HCT116 (cell line): ENCODE results near the gene TEAD2. TPM values are rescaled to one million over a fixed set of nuclear protein-coding genes. Genes with fewer than 3 reads are reported as not detected.

Experiments
- ATAC-seq: fragments of 200-7000 bp; cut with Tn5 transposase; 2 replicates; pipeline ENCODE4 v1.9.1; 2020; ENCODE audit warnings: mild to moderate bottlenecking, moderate library complexity
- BruUV-seq: library from RNA; stranded (reverse); fragments of 400-500 nt; replicated peaks from 2 replicates; lab custom pipeline; 2021; lab: Mats Ljungman, UMichigan
- CTCF ChIA-PET: fragments of 300-600 bp; sonication (Branson Sonifier 250); formaldehyde crosslinking; loops from one replicate; lab custom pipeline; 2021; ENCODE audit warnings: antibody characterized with exemption; lab: Charles Lee
- POLR2A ChIA-PET: fragments of 300-600, 350-600 bp; sonication (Branson Sonifier 250); formaldehyde crosslinking; loops from one replicate; lab custom pipeline; 2021; ENCODE audit warnings: antibody characterized with exemption; lab: Charles Lee
- RAD21 ChIA-PET, 2 experiments: fragments of 300-600 bp; sonication (Branson Sonifier 250); formaldehyde crosslinking; loops; one replicate each; lab custom pipeline; 2023; ENCODE audit warnings: low total read pairs in 2 of 2; ENCODE audit not compliant: uncharacterized antibody in 2 of 2, unreplicated experiment in 2 of 2, low non-redundant PET in 1 of 2; lab: Charles Lee
- DNase-seq: peaks from one replicate; pipeline ENCODE4 v3.0.0-alpha.2; 2010; ENCODE audit warnings: low read depth, low spot score
- H2AFZ ChIP-seq: fragments of 200-600 bp; shearing (Covaris generic), sonication (generic); 2 replicates; pipeline ENCODE4 v1.6.1; 2017; ENCODE audit warnings: low read depth, mixed run types, mixed read lengths, antibody characterized with exemption, low read length; ENCODE audit not compliant: poor library complexity, severe bottlenecking
- H3K27ac ChIP-seq: 2 replicates; pipeline ENCODE4 v1.5.1; 2012; ENCODE audit warnings: low read depth, low read length
- H3K27me3 ChIP-seq: fragments of 200-600 bp; sonication (generic); 2 replicates; pipeline ENCODE4 v1.6.1; 2016; ENCODE audit warnings: mixed run types, low read length, mixed read lengths; ENCODE audit not compliant: insufficient read depth
- H3K36me3 ChIP-seq, 2 experiments: fragments of 200-500 bp in 1 of 2; fragments of 200-600 bp in 1 of 2; sonication (Bioruptor generic) in 1 of 2; sonication (generic) in 1 of 2; 2 replicates each; pipeline versions ENCODE4 v1.5.1 to v1.6.1; 2014 to 2016; ENCODE audit warnings: low read length in 2 of 2, inconsistent platforms in 1 of 2, mixed read lengths in 1 of 2, mixed run types in 1 of 2; ENCODE audit not compliant: insufficient read depth in 2 of 2, control insufficient read depth in 1 of 2
- H3K4me1 ChIP-seq, 2 experiments: fragments of 200-600 bp in 1 of 2; sonication (generic) in 1 of 2; 2 replicates each; pipeline versions ENCODE4 v1.5.1 to v1.6.1; 2012 to 2017; ENCODE audit warnings: low read length in 2 of 2, inconsistent platforms in 1 of 2, mild to moderate bottlenecking in 1 of 2, mixed read lengths in 1 of 2, mixed run types in 1 of 2, moderate library complexity in 1 of 2; ENCODE audit not compliant: insufficient read depth in 2 of 2, control insufficient read depth in 1 of 2
- H3K4me2 ChIP-seq: fragments of 200-600 bp; sonication (generic); 2 replicates; pipeline ENCODE4 v1.6.1; 2017; ENCODE audit warnings: mixed run types, low read length, mixed read lengths
- H3K4me3 ChIP-seq, 2 experiments: fragments of 200-600 bp in 1 of 2; sonication (generic) in 1 of 2; replicated peaks in 1 of 2; 2 replicates each; pipeline ENCODE4 v1.5.1; 2011 to 2016; ENCODE audit warnings: low read length in 2 of 2, control low read depth in 1 of 2, low read depth in 1 of 2, mild to moderate bottlenecking in 1 of 2, mixed read lengths in 1 of 2, mixed run types in 1 of 2
- H3K79me2 ChIP-seq: fragments of 200-600 bp; sonication (generic); 2 replicates; pipeline ENCODE4 v1.6.1; 2017; ENCODE audit warnings: mild to moderate bottlenecking, mixed run types, low read length, moderate library complexity, mixed read lengths; ENCODE audit not compliant: insufficient read depth
- H3K9ac ChIP-seq: fragments of 200-600 bp; sonication (generic); 2 replicates; pipeline ENCODE4 v1.6.1; 2016; ENCODE audit warnings: low read length, mixed read lengths
- H3K9me2 ChIP-seq: fragments of 200-600 bp; sonication (generic), shearing (Covaris generic); 2 replicates; pipeline ENCODE4 v1.6.1; 2017; ENCODE audit warnings: mixed run types, mild to moderate bottlenecking, moderate library complexity; ENCODE audit not compliant: insufficient read depth
- H3K9me3 ChIP-seq, 2 experiments: fragments of 200-500 bp in 1 of 2; fragments of 200-600 bp in 1 of 2; sonication (Bioruptor generic) in 1 of 2; sonication (generic) in 1 of 2; 2 replicates each; pipeline ENCODE4 v1.6.1; 2014 to 2017; ENCODE audit warnings: low read length in 2 of 2, mixed read lengths in 2 of 2, inconsistent platforms in 1 of 2, low read depth in 1 of 2, mild to moderate bottlenecking in 1 of 2, mixed run types in 1 of 2, moderate library complexity in 1 of 2; ENCODE audit not compliant: control insufficient read depth in 1 of 2, insufficient read depth in 1 of 2
- H4K20me1 ChIP-seq: fragments of 200-600 bp; sonication (generic), shearing (Covaris generic); 2 replicates; pipeline ENCODE4 v1.6.1; 2017; ENCODE audit warnings: mixed run types, mild to moderate bottlenecking, moderate library complexity; ENCODE audit not compliant: insufficient read depth
- CBX3 ChIP-seq: IDR thresholded peaks from 2 replicates; pipeline ENCODE4 v1.6.1; 2012; ENCODE audit warnings: low read depth
- CEBPB ChIP-seq: IDR thresholded peaks from 2 replicates; pipeline ENCODE4 v1.6.1; 2012; ENCODE audit warnings: low read depth
- ELF1 ChIP-seq: IDR thresholded peaks from 2 replicates; pipeline ENCODE4 v1.6.1; 2012; ENCODE audit warnings: low read depth, borderline replicate concordance
- EZH2 ChIP-seq: fragments of 200-600 bp; sonication (generic); IDR thresholded peaks from 2 replicates; pipeline ENCODE4 v1.6.1; 2017; ENCODE audit warnings: antibody characterized with exemption, mixed run types
- EZH2phosphoT487 ChIP-seq: fragments of 200-600 bp; IDR thresholded peaks from 2 replicates; pipeline ENCODE4 v1.6.1; 2018; ENCODE audit warnings: antibody characterized with exemption, borderline replicate concordance
- FOSL1 ChIP-seq: IDR thresholded peaks from 2 replicates; pipeline ENCODE4 v1.6.1; 2012; ENCODE audit warnings: low read depth
- JUND ChIP-seq: IDR thresholded peaks from 2 replicates; pipeline ENCODE4 v1.6.1; 2012
- POLR2A ChIP-seq: IDR thresholded peaks from 2 replicates; pipeline ENCODE4 v1.7.0; 2011; ENCODE audit warnings: borderline replicate concordance; ENCODE audit not compliant: insufficient read depth, insufficient read length; ENCODE audit errors: extremely low read depth
- POLR2AphosphoS5 ChIP-seq: IDR thresholded peaks from 2 replicates; pipeline ENCODE4 v1.6.1; 2011; ENCODE audit warnings: mild to moderate bottlenecking, low read depth, low read length, moderate library complexity
- RAD21 ChIP-seq: IDR thresholded peaks from 2 replicates; pipeline ENCODE4 v1.6.1; 2012; ENCODE audit warnings: low read depth, mild to moderate bottlenecking
- SIN3A ChIP-seq: IDR thresholded peaks from 2 replicates; pipeline ENCODE4 v1.6.1; 2012; ENCODE audit warnings: low read depth
- SP1 ChIP-seq: IDR thresholded peaks from 2 replicates; pipeline ENCODE4 v1.6.1; 2012; ENCODE audit warnings: low read depth
- SRF ChIP-seq: IDR thresholded peaks from 2 replicates; pipeline ENCODE4 v1.6.1; 2012; ENCODE audit warnings: low read depth
- TCF7L2 ChIP-seq: IDR thresholded peaks from 2 replicates; pipeline ENCODE4 v1.7.0; 2011; ENCODE audit warnings: borderline replicate concordance, inconsistent platforms; ENCODE audit not compliant: insufficient read depth, insufficient read length; ENCODE audit errors: extremely low read depth
- YY1 ChIP-seq: IDR thresholded peaks from 2 replicates; pipeline ENCODE4 v1.6.1; 2011; ENCODE audit warnings: low read length, low read depth, moderate library complexity, mild to moderate bottlenecking; ENCODE audit not compliant: insufficient replicate concordance; ENCODE audit errors: extremely low read depth
- ZNF274 ChIP-seq: fragments of 200-500 bp; sonication (Bioruptor generic); IDR thresholded peaks from 2 replicates; pipeline ENCODE4 v1.6.1; 2014; ENCODE audit warnings: mild to moderate bottlenecking, low read depth, low read length, inconsistent platforms
- intact Hi-C: fragments of 100-400 bp; cut with micrococcal nuclease; formaldehyde crosslinking; loops from 2 replicates; pipeline ENCODE4 v1.10.0; 2022
- total RNA-seq: library from RNA; stranded (reverse); gene quantifications from one replicate; pipeline ENCODE4 v1.2.1, GENCODE V29; 2021; ENCODE audit not compliant: unreplicated experiment
- TF ChIP-seq, protein P1 (sequence below), 3 experiments: fragments of 200-600 bp in 1 of 3; sonication (generic) in 1 of 3; IDR thresholded peaks in 2 of 3; conservative IDR thresholded peaks in 1 of 3; 2 replicates each; pipeline ENCODE4 v1.5.1; 2012 to 2017; ENCODE audit warnings: low read depth in 2 of 3, low read length in 2 of 3, antibody characterized with exemption in 1 of 3, borderline replicate concordance in 1 of 3, control low read depth in 1 of 3, mild to moderate bottlenecking in 1 of 3, mixed read lengths in 1 of 3, mixed run types in 1 of 3, moderate library complexity in 1 of 3; ENCODE audit not compliant: insufficient read depth in 1 of 3
- TF ChIP-seq, protein P2 (sequence below): IDR thresholded peaks from 2 replicates; pipeline ENCODE4 v1.6.1; 2012; ENCODE audit warnings: low read depth
- TF ChIP-seq, protein P3 (sequence below): IDR thresholded peaks from 2 replicates; pipeline ENCODE4 v1.6.1; 2011; ENCODE audit warnings: mild to moderate bottlenecking, low read length, moderate library complexity; ENCODE audit not compliant: insufficient replicate concordance; ENCODE audit errors: extremely low read depth
- TF ChIP-seq, protein P4 (sequence below): IDR thresholded peaks from 2 replicates; pipeline ENCODE4 v1.6.1; 2012

TEAD2 gene
- total RNA-seq, 1 experiment from 2014 or later = 31.9 TPM

DNA sequence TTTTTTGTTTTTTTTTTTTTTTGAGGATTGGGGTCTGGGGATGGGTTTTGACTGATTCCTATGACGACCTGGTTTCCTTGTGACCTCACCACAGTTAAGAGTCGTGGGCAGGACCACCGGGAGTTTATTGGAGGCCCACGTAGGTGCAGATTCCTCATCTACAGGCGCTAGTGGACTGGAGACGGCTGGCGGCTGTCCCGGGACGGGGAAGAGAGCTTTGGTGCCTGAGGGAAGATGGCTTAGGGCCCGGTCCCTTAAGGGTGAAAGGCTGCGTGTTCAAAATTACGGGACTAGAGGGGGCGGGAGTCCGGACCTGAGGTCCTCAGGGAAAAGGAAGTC lies 682 bp upstream of the TEAD2 start:
- Histone ChIP-seq H3K9me3 (no peaks in the 10 kb centered on the region), H4K20me1 (no peaks in the 10 kb centered on the region), H2AFZ (peak overlapping the region; percentile 29), H3K79me2 (peaks cover 4% of the 10 kb centered on the region; the same call in 1 of the 2 replicates), H3K9ac (peak overlapping the region; percentile 97), H3K27me3 (no peaks in the 10 kb centered on the region), H3K9me2 (no peaks in the 10 kb centered on the region), H3K27ac (peak overlapping the region; percentile 94), H3K4me2 (peak overlapping the region; percentile 100), H3K36me3 (peaks cover 6 to 9% of the 10 kb centered on the region in 2 experiments; a peak in 3 of 4 replicates), H3K4me3 (peak overlapping the region; percentile 93), H3K4me1 (peaks cover 10 to 27% of the 10 kb centered on the region in 2 experiments)
- ChIA-PET POLR2A (interaction anchor here (0.5 to 1.7 kb wide), 4 partner anchors 12 to 521 kb away, joined by 3 to 14 read pairs (median 4); partner anchors contain the start of genes ALDH16A1 and RRAS), CTCF (interaction anchor here (0.8 to 1.1 kb wide), 4 partner anchors 21 to 430 kb away, joined by 3 to 4 read pairs (median 3); partner anchors contain the start of gene DHDH), RAD21 (interaction anchor here in 1 of 2 experiments (1.0 kb wide), 1 partner anchor 28 kb away, joined by 3 read pairs; no protein-coding TSS in a partner anchor)
- DNase-seq = no peak
- intact Hi-C loops = loop anchor here (1.0 kb wide), 1 partner anchor 80 kb away; no protein-coding TSS in a partner anchor
- TF ChIP-seq ZNF274 = no peak
- no peak for TF ChIP-seq EZH2
- no peak for TF ChIP-seq EZH2phosphoT487
- TF ChIP-seq, protein P1, sequence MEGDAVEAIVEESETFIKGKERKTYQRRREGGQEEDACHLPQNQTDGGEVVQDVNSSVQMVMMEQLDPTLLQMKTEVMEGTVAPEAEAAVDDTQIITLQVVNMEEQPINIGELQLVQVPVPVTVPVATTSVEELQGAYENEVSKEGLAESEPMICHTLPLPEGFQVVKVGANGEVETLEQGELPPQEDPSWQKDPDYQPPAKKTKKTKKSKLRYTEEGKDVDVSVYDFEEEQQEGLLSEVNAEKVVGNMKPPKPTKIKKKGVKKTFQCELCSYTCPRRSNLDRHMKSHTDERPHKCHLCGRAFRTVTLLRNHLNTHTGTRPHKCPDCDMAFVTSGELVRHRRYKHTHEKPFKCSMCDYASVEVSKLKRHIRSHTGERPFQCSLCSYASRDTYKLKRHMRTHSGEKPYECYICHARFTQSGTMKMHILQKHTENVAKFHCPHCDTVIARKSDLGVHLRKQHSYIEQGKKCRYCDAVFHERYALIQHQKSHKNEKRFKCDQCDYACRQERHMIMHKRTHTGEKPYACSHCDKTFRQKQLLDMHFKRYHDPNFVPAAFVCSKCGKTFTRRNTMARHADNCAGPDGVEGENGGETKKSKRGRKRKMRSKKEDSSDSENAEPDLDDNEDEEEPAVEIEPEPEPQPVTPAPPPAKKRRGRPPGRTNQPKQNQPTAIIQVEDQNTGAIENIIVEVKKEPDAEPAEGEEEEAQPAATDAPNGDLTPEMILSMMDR (IDR thresholded peaks at IDR 0.05 in 2 of 3, conservative IDR thresholded peaks at IDR 0.05 in 1 of 3; ENCODE audit: borderline replicate concordance in 1 of 3, insufficient read depth in 1 of 3, low read depth in 2 of 3, low read length in 2 of 3) = no peak
- no peak for TF ChIP-seq POLR2A
- no peak for TF ChIP-seq SP1
- TF ChIP-seq, protein P2, sequence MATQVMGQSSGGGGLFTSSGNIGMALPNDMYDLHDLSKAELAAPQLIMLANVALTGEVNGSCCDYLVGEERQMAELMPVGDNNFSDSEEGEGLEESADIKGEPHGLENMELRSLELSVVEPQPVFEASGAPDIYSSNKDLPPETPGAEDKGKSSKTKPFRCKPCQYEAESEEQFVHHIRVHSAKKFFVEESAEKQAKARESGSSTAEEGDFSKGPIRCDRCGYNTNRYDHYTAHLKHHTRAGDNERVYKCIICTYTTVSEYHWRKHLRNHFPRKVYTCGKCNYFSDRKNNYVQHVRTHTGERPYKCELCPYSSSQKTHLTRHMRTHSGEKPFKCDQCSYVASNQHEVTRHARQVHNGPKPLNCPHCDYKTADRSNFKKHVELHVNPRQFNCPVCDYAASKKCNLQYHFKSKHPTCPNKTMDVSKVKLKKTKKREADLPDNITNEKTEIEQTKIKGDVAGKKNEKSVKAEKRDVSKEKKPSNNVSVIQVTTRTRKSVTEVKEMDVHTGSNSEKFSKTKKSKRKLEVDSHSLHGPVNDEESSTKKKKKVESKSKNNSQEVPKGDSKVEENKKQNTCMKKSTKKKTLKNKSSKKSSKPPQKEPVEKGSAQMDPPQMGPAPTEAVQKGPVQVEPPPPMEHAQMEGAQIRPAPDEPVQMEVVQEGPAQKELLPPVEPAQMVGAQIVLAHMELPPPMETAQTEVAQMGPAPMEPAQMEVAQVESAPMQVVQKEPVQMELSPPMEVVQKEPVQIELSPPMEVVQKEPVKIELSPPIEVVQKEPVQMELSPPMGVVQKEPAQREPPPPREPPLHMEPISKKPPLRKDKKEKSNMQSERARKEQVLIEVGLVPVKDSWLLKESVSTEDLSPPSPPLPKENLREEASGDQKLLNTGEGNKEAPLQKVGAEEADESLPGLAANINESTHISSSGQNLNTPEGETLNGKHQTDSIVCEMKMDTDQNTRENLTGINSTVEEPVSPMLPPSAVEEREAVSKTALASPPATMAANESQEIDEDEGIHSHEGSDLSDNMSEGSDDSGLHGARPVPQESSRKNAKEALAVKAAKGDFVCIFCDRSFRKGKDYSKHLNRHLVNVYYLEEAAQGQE = no peak
- TF ChIP-seq, protein P3, sequence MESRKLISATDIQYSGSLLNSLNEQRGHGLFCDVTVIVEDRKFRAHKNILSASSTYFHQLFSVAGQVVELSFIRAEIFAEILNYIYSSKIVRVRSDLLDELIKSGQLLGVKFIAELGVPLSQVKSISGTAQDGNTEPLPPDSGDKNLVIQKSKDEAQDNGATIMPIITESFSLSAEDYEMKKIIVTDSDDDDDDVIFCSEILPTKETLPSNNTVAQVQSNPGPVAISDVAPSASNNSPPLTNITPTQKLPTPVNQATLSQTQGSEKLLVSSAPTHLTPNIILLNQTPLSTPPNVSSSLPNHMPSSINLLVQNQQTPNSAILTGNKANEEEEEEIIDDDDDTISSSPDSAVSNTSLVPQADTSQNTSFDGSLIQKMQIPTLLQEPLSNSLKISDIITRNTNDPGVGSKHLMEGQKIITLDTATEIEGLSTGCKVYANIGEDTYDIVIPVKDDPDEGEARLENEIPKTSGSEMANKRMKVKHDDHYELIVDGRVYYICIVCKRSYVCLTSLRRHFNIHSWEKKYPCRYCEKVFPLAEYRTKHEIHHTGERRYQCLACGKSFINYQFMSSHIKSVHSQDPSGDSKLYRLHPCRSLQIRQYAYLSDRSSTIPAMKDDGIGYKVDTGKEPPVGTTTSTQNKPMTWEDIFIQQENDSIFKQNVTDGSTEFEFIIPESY = no peak
- no peak for TF ChIP-seq RAD21
- TF ChIP-seq, protein P4, sequence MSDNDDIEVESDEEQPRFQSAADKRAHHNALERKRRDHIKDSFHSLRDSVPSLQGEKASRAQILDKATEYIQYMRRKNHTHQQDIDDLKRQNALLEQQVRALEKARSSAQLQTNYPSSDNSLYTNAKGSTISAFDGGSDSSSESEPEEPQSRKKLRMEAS = no peak
- TF ChIP-seq FOSL1 = no peak
- no peak for TF ChIP-seq CEBPB
- no peak for TF ChIP-seq SIN3A
- TF ChIP-seq JUND = no peak
- TF ChIP-seq ELF1 = no peak
- TF ChIP-seq POLR2AphosphoS5 = no peak
- TF ChIP-seq CBX3 = no peak
- no peak for TF ChIP-seq YY1
- TF ChIP-seq TCF7L2 = no peak
- TF ChIP-seq SRF = no peak
- peak; percentile 4 for ATAC-seq
- BruUV-seq = TSS peak; percentile 59
